Measurements from ENCODE around the gene HSPG2. TPM values are rescaled to one million over a fixed set of nuclear protein-coding genes. Genes with fewer than 3 reads are reported as not detected.

HSPG2 gene
- total and polyA plus RNA-seq, 2 of the 13 experiments (the other 11 are each of a cell fraction or from before 2014, with no cell fraction given) = 9.1 to 13.1 TPM

- TF ChIP-seq, protein P1, sequence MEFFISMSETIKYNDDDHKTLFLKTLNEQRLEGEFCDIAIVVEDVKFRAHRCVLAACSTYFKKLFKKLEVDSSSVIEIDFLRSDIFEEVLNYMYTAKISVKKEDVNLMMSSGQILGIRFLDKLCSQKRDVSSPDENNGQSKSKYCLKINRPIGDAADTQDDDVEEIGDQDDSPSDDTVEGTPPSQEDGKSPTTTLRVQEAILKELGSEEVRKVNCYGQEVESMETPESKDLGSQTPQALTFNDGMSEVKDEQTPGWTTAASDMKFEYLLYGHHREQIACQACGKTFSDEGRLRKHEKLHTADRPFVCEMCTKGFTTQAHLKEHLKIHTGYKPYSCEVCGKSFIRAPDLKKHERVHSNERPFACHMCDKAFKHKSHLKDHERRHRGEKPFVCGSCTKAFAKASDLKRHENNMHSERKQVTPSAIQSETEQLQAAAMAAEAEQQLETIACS (CRISPR knock-in tag; IDR thresholded peaks at IDR 0.05) = no peak
- TF ChIP-seq KDM1A (CRISPR knock-in tag; IDR thresholded peaks at IDR 0.05) (peak; percentile 52; the same call in 1 of the 2 replicates), ZNF280B (CRISPR knock-in tag; IDR thresholded peaks at IDR 0.05; ENCODE audit: borderline replicate concordance) (no peak), BCLAF1 (IDR thresholded peaks at IDR 0.05) (no peak), SOX5 (CRISPR knock-in tag; IDR thresholded peaks at IDR 0.05; ENCODE audit: borderline replicate concordance) (peak; percentile 20; the same call in 1 of the 2 replicates), ZNF713 (CRISPR knock-in tag; IDR thresholded peaks at IDR 0.05) (no peak), ZNF605 (CRISPR knock-in tag; IDR thresholded peaks at IDR 0.05) (no peak), THAP8 (CRISPR knock-in tag; IDR thresholded peaks at IDR 0.05; ENCODE audit: borderline replicate concordance) (no peak), BORCS8-MEF2B (CRISPR knock-in tag; IDR thresholded peaks at IDR 0.05) (no peak), ZNF576 (CRISPR knock-in tag; IDR thresholded peaks at IDR 0.05) (no peak), SKI (IDR thresholded peaks at IDR 0.05; ENCODE audit: partially characterized antibody) (no peak), PAX8 (CRISPR knock-in tag; IDR thresholded peaks at IDR 0.05; ENCODE audit: borderline replicate concordance) (no peak), ZSCAN9 (CRISPR knock-in tag; IDR thresholded peaks at IDR 0.05; ENCODE audit: borderline replicate concordance) (no peak), ZSCAN25 (CRISPR knock-in tag; IDR thresholded peaks at IDR 0.05) (peak; percentile 58; the same call in 1 of the 2 replicates), NFIC (IDR thresholded peaks at IDR 0.05; ENCODE audit: low read length) (no peak), ZNF7 (CRISPR knock-in tag; IDR thresholded peaks at IDR 0.05) (no peak), CHD4 (IDR thresholded peaks at IDR 0.05; ENCODE audit: borderline replicate concordance, low read length) (no peak; the same call in 1 of the 2 replicates), NCOA2 (CRISPR knock-in tag; IDR thresholded peaks at IDR 0.05) (peak; percentile 74; the same call in 1 of the 2 replicates), KMT2B (CRISPR knock-in tag; IDR thresholded peaks at IDR 0.05) (no peak), PHF5A (CRISPR knock-in tag; IDR thresholded peaks at IDR 0.05; ENCODE audit: low read depth, unreplicated experiment) (no peak), HNRNPH1 (optimal IDR thresholded peaks at IDR 0.05; ENCODE audit: low read depth, low read length) (no peak)
- TF ChIP-seq, protein P2, sequence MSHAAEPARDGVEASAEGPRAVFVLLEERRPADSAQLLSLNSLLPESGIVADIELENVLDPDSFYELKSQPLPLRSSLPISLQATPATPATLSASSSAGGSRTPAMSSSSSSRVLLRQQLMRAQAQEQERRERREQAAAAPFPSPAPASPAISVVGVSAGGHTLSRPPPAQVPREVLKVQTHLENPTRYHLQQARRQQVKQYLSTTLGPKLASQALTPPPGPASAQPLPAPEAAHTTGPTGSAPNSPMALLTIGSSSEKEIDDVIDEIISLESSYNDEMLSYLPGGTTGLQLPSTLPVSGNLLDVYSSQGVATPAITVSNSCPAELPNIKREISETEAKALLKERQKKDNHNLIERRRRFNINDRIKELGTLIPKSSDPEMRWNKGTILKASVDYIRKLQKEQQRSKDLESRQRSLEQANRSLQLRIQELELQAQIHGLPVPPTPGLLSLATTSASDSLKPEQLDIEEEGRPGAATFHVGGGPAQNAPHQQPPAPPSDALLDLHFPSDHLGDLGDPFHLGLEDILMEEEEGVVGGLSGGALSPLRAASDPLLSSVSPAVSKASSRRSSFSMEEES (CRISPR knock-in tag; IDR thresholded peaks at IDR 0.05) = no peak
Measured at GRCh38 chr1:21922090-21923013, 14.8 kb downstream of the HSPG2 start (continued).
